ENCODE results near the gene LDLRAD4.

Gene LDLRAD4

DNA sequence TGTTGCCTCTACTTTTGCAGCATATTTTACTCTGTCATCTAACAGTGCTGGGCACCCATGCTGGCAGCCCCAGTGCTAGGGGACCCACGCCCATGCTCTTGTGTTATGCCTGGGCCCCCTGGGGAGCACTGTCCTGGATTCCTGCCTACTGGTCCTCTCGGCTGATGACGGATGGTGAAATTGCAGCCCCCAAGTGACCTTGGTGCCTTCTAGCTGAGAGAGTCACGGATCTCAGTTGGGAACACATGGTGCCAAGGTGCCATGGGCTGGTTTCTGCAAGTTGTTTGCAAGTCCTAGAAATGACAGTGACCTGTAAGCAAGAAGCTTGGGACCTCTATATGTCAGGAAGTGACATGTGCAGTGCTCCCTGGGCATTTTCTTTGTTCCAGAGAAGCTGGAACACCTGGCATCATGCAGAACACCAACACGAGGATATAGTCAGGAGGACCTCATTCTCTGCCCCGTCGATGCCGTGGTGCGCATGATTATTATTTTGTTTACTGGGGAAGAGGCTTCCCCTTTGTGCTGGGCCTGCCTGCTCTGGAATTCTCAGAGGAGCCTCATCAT is 187.6 kb downstream of the LDLRAD4 start:
- DNase-seq (ENCODE audit: low spot score) = no peak

DNA sequence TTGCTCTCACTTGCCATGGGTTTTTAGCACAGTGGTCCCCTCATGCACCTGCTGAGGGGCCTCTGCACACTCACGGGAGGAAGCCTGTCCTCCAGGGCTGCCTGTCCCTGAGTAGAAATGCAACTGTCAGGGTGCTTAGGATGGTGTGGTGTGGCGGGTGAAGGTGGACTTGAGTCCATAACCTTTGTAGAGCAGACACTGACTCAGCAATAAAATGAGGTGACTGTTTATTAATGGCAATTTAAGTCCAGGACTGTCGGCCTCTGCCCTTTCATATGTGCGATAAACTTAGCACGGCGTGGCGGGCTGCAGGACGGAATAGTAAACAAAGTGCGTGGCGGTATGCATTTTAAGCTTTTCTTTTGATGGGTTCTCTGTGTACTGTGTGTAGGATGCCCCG is 188.2 kb downstream of the LDLRAD4 start:
- no peak for DNase-seq (ENCODE audit: low spot score)

DNA sequence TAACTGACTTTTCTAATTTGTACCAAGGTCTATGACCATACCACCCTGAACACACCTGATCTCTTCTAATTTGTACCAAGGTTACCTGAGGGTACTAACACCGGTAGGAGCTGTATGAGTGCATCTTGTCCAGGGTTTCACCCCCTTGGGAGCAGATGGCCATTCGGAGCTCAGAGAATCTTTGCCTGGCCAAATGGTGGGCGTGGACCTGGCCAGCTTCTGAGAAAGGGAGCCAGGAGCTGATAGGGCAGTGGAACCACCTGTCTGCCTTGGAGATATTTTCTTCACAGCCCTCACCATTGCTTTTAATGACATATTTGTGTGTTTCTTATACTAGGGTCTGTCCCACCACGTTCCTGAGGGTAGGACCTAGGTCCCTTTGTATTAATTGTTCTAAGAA is 188.9 kb downstream of the LDLRAD4 start:
- no peak for DNase-seq (ENCODE audit: low spot score)

DNA sequence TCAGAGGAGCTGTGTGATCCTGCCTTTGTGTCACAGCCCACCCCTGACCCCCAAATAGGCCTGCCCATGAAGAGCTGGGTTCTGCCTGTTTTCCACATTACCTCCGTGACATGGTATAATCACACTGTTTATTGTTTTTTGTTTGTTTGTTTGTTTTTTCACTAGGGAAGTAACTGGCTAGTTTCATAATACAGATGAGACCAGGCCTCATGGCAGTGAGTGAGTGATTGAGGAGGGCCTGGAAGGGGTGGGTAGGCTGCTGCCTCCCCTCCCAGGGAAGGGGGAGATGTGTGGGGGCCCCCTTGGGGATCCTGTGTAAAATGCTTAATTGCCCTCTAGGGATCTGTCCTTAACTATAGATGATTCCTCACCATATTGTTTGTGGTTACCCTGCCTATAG is 190.5 kb downstream of the LDLRAD4 start:
- no peak for DNase-seq (ENCODE audit: low spot score)

DNA sequence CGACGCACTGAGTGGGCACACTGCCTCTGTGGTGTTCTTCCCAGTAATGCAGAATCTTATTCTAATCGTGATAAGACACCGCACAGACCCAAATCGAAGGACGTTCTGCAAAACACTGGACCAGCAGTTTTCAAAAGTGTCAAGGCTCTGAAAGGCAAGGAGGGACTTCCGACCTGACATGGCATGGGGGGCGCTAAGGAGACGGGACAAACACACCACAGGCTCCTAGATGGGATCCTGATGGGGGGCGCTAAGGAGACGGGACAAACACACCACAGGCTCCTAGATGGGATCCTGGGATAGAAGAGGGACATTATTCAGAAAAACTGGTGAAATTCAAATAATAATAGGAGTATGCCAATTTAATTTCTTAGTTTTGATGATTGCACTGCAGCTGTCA is 191.4 kb downstream of the LDLRAD4 start:
- no peak for DNase-seq (ENCODE audit: low spot score)

DNA sequence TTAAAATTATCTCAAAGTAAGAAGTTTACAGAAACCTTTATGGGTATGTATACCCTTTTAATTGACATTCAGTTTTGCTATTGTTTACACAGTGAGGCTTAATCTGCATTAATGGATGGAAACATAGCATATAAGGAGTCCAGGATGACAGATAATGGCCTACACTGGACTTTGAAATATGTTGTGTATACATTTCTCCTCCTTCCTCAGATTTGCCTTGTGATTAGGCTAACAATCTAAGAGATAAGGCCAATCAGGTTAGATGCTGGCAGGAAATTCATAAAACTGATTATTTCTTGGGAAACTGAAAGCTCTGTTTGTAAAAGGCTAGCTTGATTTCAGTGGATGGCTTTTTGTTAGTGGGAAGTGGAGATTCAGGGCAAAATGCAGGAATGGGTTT is 191.9 kb downstream of the LDLRAD4 start:
- no peak for DNase-seq (ENCODE audit: low spot score)

DNA sequence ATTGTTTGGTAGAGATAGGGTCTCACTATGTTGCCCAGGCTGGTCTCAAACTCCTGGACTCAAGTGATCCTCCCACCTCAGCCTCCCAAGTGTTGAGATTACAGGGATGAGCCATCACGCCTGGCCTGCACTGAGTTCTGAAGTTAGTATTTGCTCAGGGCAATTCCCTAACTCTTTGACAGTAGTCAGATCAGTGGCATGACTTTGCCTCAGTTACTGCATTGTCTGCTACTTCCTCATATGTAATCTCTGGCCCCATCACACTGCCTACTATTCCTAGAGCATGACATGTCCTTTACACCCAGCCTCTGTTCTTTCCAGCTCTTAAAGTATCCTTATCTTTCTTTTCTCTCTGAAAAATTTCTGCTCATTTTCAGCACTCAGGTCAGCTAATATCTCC is 193.5 kb downstream of the LDLRAD4 start:
- no peak for DNase-seq (ENCODE audit: low spot score)

DNA sequence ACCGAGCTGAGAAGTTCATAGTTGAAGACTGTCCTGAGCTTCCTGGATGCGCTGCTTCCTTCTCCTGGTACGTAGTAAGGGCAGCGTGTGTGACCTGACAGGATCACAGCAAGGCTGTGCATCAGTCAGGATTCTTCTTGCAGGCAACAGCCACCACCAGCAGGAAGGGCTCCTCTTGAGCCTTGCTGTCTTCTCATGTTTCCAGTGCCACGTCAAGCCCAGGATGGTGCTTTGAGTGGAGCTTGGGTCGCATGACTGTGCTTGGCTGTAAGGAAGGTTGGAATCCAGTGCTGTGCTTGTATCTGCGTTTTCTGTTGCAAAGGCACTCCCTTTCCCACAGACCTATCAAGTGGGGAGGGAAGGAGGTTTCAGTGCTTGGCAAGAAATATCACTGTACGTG is 194.3 kb downstream of the LDLRAD4 start:
- DNase-seq (ENCODE audit: low spot score) = no peak

DNA sequence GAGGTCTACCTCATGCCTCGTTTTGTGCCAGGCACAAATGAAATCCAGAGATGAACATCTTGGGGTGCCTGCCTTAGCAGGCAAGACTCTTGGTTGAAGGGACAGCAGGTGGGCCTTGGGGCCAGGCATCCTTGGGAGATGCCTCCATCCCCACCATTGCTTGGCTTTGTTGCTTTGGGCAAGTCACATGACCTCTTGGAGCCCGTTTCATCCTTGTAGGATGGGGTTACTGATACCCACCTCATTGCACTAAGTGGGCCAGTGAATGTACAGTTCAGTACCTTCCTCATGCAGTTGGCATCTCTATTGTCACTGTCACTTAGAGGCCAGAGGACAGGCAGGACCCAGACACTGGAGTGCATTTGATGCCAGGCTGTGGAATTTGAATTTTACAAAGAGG is 195.5 kb downstream of the LDLRAD4 start:
- DNase-seq (ENCODE audit: low spot score) = no peak

DNA sequence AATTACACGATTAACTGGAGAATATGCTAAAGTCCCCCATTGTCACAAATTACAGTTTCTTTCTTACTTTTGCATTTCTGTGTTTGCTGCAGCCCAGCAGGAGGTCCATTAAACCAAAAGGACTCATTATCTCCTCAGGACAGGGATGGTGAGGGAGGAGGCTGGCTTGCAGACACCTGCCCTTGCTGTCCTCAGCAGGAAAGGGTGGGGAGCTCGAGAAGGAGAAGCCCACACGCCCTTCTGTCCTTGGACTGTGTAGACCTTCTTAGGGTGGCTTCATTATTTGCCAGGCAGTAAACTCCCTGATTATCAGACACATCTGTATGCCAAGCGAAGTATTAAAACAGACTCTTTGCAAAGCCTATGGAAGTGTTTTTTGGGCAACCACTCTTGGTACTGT is 196.0 kb downstream of the LDLRAD4 start:
- DNase-seq (ENCODE audit: low spot score) = no peak

DNA sequence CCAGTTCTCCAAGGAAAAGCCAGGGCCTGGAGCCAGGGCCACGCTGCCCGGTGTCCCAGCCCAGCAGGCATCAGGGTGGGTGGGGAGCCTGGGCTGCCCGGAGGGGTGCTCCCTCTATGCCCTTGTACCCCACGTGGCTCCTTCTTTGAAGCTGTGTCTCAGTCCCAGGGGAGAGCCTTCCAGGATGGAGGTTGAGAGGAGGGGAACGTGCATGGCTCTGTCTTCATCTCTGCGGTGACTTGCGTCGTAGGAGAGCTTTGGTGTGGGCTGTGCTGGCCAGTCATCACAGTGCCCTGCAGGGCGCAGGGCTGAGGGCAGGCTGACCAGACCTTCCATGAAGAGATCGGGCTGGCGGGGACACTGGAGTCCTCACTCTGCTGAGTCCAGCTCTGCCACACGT is 197.2 kb downstream of the LDLRAD4 start:
- DNase-seq (ENCODE audit: low spot score) = no peak

DNA sequence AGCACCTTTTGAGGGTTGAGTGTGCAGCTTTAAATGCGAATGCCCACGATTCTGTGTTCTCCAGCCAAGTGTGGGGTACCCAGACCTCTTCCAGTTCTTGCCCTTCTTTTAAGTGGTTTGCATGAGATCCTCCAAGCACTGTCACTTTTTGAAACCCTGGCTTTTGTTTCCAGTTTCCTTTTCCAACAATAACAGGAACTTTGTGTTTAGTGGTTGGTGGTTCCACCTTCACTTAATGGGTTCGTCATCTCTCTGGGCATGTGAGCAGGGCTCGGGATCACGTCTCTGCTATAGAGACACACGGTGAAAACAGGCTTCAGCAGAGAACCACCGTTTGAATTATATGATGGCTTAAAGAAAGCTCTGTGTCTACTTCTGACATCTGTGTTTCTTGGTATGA is 197.6 kb downstream of the LDLRAD4 start:
- no peak for DNase-seq (ENCODE audit: low spot score)

DNA sequence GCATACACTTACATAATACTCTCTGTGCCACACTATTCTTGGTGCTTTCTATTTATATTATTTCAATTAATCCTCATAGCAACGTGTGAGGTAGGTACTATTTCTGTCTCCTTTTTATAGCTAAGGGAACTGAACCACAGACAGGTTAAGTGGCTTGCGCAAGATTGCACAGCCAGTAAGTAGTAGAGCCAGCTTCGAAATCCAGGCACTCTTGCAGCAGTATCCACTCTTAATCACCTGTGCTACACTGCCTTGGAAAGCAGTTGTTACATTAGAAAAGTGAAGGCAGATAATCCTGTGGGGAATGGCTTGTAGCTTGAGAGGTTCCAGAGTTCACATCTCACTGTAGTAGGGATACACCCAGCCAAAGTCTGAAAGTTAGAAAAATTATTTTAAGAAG is 198.3 kb downstream of the LDLRAD4 start:
- DNase-seq (ENCODE audit: low spot score) = no peak

DNA sequence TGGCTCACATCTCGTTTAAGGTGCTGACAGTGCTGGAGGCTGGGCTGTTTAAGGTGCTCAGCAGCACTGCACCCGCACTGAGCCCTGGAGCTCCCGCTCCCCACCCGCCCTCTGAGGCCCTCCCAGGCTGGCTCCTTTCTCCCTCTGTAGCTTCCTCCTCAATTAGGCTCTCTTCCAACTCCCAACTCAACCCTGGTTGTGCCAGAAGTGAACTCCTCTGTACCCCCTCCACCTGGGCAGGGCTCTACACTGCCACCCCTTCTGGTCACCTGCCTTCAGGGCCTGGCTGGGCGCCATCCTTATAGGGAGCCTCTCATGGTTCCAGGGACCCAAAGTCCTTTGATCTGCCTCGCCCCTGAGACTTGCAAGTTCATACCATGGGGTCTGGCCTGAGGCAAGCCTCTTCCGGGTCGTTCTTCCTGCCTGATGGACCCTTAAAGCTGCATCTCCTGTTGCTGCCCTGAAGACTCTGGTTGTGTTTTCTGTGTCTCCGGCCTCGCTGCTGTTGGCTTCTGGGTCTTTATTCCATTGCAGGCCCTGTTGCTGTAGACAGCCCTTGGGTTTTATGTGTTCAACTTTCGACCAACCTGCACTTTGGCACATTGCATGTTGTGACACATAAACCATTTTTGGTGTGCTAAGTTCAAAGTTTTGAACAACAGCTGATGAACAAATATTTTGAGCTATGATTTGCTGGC is 199.6 kb downstream of the LDLRAD4 start:
- no peak for DNase-seq (ENCODE audit: low spot score)

DNA sequence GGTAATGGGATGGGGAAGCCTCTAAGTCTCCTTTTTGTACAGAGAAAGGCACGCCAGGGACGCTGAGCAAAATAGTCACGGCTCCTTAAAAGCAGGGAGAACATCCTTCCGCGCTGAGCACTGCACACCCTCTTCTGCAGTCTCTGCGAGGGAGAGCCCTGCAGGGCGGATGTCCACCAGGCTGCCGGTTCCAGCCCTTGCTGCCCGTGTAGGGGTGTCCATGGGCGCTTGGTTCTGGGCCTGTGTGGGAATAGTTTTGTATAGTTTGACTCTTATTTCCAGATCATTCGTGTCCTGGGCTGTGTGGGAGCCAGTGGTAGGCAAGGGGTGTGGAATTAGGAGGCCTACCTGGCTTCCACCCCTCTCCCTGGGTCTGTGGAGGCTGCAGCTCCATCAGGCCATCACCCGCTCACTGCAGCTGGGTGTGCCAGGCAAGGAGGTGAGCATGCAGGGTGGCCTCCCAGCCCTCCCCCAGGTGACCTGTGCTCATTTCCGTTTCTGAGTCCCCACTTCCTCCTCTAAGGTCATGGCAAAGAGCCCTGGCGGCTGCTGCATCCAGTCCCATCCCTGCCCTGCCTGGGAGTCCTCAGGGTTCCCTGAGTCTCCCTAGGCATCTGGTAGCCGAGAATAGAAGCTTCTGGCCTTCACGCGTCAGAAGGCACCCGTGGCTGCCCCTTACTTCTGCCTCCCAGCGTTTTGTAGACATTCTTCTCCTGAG is 202.6 kb downstream of the LDLRAD4 start:
- no peak for DNase-seq (ENCODE audit: low spot score)

DNA sequence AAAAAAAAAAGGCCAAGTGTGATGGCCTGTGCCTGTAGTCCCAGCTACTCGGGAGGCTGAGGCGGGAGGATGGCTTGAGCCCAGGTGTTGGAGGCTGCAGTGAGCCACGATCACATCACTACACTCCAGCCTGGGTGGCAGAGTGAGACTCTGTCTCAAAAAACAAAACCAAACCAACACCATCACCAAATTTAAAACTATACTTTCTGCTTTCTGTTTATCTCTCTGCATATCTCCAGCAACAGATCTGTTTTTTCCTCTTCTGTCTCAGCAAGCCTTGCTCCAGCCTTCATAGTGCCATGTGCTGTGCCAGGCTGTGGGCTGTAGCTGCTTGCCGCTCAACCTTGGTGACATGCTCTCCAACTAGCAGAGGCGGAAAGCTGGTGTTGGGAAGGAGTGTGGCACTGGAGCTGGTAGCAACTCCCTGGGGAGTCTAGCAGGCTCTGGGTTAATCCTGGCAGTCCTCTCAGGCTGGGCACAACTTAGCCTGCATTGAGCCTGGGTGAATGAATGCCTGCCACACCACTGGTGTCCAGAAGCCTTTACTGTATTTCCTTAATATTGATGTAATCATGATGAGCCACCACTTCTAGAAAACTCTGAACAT is 204.1 kb downstream of the LDLRAD4 start:
- no peak for DNase-seq (ENCODE audit: low spot score)

DNA sequence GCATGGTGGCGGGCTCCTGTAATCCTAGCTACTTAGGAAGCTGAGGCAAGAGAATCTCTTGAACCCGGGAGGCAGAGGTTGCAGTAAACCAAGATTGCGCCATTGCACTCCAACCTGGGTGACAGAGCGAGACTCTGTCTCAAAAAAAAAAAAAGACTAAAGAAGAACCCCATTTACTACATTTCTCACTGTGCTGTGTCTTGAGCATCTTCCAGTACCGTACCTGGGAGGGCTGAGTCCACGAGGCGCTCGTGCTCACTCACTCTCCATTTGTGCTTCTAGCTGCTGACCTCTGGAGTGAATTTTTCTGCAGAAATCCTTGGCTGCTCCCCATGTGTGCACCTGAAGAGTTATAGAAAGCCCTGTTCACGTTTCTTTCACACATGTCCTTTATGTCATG is 204.8 kb downstream of the LDLRAD4 start:
- no peak for DNase-seq (ENCODE audit: low spot score)

DNA sequence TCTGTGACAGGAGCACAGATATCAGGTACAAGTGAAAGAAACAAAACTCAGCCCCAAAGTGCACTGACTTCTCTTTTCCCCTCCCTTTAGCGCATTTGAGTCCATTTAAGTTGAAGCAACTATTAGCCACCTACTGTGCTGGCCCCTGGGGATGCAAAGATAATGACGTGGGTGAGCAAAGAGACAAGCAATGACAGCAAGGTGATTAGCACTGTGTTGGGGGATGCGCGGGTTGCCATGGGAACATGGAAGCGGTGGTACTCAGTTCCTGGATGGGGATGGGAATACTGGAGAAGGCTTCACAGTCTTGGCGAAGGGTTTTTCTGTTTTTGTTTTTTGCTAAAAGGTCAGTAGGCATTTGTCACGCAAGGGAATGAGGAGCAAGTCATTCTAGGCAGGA is 205.8 kb downstream of the LDLRAD4 start:
- no peak for DNase-seq (ENCODE audit: low spot score)

DNA sequence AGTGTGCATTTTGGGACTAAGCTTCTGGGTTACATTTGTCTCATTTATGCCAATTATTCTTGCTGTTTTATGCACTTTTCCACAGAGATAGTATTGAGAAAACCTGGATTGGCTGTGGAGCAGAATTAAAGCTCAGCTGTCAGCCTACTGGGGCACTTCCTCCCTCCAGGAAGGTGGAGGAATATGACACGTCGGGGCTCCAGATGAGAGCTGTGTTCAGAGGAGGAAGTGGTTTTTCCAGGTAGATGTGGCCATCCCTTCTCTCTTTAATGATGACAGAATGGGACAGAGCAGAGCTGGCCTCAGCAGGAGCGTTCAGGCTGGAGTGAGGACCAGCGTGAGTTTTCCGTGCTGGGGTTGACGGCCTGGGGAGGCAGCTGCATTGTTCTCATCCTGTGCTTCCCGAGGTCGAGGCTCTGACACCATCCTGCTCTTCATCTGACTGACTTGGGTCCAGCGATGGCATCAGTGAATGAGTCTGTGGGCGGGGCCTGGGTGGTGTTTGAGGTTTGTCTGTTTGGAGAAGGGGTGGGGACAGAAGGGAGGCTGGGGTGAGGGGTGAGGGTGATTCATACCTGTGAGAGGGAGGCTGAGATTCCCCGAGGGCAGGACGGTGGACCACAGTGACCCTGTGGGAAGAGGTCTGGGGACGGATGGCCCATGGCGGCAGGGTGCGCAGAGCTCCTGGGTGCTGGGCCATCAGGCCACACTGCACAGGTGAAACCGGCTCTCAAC is 207.0 kb downstream of the LDLRAD4 start:
- no peak for DNase-seq (ENCODE audit: low spot score)

DNA sequence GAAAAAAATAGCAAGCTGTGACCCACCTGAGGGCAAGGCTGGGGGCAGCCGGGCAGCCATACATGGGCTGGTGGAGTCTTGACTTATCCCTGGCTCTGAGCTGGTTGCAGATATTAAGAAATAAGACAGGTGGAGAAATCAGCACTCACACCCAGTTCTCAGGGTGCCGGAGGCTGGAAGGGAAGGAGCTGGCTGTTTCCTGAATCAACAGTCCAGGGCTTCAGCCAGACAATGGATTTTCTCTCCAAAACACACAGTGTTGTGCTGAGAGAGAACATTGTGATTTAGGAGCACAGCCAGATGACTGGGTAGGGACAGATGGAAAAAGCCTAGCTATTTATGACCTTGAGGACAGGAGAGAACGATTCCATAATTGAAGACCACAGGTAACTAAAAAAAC is 208.8 kb downstream of the LDLRAD4 start:
- peak; percentile 29 for DNase-seq (ENCODE audit: low spot score)

DNA sequence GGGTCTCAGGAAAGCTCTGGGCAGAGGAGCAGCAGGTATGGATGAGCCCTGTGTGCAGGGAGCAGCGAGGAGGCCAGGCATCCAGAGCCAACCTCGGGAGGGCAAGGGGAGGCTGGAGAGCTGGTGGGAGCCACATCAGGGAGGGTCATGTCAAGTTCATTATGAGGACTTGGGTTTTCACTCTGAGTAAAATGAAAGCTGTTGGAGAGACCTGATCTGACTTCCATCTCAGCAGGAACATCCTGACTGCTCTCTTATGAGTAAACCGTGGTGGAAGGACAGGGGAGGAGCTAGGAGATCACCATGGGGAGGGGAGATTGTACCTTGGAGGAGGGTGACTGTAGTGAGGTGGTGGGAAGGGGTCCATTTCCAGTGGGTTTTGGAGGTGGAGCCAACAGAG is 209.8 kb downstream of the LDLRAD4 start:
- no peak for DNase-seq (ENCODE audit: low spot score)

DNA sequence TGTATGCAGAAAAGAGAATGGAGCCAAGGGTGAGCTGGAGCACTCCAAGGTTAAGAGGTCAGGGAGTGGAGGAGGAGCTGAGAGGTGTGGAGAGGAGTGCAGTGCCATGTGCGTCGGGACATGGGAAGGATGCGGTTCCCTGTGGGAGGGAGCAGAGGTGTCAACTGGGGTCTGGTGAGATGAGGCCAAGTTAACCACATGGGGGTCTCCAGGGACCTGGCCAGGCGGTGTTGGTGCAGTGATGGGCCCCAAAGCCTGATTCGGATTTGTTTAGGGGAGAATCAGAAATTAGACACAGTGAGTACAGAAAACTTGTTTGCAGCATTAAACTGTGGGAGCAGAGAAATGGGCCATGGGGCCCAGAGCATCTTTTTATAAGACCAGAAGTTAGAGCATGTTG is 210.5 kb downstream of the LDLRAD4 start:
- no peak for DNase-seq (ENCODE audit: low spot score)

Data from globus pallidus (tissue), 1 donor.